Neural progenitor cell (in vitro differentiated cells): ENCODE measurements around the gene RPS6KA6.

Experiments used
- CTCF ChIP-seq: fragments of 200-600 bp; sonication (generic); IDR thresholded peaks from 2 replicates; pipeline ENCODE4 v1.5.1; 2017; ENCODE audit warnings: antibody characterized with exemption, mild to moderate bottlenecking
- EZH2phosphoT487 ChIP-seq: fragments of 200-600 bp; sonication (generic); IDR thresholded peaks from 2 replicates; pipeline ENCODE4 v1.6.1; 2017; ENCODE audit warnings: antibody characterized with exemption

- TF ChIP-seq CTCF (no peak), EZH2phosphoT487 (no peak)
Observed at GRCh38 chrX:84078991-84079390, 109.0 kb downstream of the RPS6KA6 start.
